DMS153 treated with DMSO at 0.1 percent for 48 hours (cell line): Measurements from ENCODE around the gene NIT1.

ENCODE experiments used
- DNase-seq: peaks from one replicate; lab custom pipeline; 2025; ENCODE audit not compliant: unreplicated experiment; lab: John Stamatoyannopoulos, UW

The NIT1 gene

DNA sequence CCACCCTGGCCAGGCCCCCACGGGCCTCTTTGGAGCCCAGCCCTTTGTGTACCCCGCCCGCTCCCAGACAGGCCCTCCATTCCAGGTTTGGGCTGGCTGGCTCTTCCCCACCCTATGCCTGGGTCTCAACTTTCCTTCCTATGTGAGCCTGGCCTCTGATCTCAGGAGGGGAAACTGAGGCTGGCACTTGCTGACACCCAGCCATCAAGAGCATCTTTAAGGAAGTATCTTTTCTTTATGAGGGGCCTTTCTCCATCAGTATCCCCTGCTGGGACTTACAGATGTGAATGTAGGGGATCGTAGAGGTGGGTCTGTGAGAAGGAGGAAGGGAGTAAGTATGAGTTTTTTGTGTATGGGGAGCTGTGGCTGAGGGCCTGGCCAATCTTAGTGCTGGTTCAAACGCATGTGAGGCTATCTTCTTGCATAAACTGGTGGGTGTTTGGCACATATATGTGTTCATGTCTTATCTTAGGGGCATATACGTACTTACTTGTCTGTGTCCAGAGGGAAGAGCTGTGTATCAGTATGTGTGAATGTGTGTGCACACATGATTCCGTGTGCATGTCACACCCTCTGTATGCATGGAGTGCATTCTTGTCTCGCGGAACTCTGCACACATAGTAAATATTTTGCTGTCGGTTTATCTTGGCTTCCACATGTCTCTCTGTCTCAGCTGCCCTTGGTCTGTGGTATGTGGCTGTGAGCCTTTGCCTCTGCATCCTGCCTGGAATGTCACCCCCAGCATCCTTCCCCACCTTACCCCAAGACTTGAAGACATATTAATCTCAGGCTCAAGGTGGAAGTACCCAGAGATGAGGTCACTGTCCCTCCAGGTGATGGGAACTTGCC is 33.9 kb upstream of the NIT1 start:
- no peak for DNase-seq

- DNase-seq = no peak
These were observed 33.3 kb upstream of the NIT1 start for GRCh38 chr1:161084597-161084988.

DNA sequence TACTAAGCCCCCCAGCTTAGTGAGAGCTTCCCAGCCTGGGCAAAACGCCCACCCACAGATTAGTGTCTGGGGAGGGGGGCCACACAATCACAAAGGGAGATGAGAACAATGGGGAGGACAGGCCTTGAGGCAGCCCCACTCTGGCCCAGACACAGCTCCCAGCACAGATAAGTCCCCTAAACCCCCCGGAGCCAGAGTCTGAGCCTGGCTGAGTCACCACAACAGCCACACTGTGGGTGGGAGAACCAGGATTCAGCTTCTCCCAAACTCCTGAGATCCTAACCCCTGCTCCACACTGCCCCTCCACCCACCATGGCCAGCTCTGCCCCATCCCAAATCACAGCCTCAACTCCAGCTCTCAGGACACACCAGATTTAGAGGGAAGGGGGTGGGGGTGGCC is 32.7 kb upstream of the NIT1 start:
- no peak for DNase-seq

GRCh38 chr1:161086457-161086856 is 31.4 kb upstream of the NIT1 start:
- DNase-seq = no peak

DNA sequence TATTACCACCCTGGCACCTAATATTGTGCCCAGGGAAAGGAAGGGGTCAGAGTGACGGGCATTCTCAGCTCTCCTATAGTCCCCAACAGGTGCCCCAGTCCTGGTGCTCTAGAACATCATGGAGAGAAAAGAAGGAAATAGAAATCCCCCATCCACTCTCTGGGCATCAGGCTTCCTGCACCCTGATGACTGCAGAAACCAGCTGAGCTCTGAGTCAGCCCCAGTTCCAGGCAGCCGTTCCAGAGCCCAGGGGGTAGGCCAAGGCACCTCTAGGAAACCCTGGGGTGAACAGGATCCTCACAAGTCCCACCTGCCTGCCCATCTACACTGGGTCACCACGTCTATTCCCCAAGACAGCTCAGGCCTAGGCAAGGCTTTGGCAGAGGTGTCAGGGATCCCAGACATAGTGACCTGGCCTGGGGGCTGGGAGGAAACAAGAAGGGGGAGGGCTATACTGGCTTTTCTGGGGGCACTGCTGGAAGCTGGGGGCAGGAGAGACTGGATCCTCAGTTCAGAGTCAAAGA is 29.3 kb upstream of the NIT1 start:
- no peak for DNase-seq

GRCh38 chr1:161089251-161089924 is 28.5 kb upstream of the NIT1 start, which contains the start of gene NECTIN4:
Gene NECTIN4, minus strand, starts transcription at chr1:161089558. Its CDS starts 262 bp downstream, at chr1:161089296.
- no peak for DNase-seq

GRCh38 chr1:161089938-161090337 is 28.0 kb upstream of the NIT1 start:
- DNase-seq = no peak

GRCh38 chr1:161090617-161091016 is 27.3 kb upstream of the NIT1 start:
- DNase-seq = no peak

- no peak for DNase-seq
These were observed 26.8 kb upstream of the NIT1 start for GRCh38 chr1:161091093-161091492.

GRCh38 chr1:161091796-161092507 is 26.0 kb upstream of the NIT1 start:
- DNase-seq = no peak

- no peak for DNase-seq
These were observed 25.3 kb upstream of the NIT1 start for GRCh38 chr1:161092621-161093028.

GRCh38 chr1:161094481-161094880 is 23.4 kb upstream of the NIT1 start:
- DNase-seq = no peak

DNA sequence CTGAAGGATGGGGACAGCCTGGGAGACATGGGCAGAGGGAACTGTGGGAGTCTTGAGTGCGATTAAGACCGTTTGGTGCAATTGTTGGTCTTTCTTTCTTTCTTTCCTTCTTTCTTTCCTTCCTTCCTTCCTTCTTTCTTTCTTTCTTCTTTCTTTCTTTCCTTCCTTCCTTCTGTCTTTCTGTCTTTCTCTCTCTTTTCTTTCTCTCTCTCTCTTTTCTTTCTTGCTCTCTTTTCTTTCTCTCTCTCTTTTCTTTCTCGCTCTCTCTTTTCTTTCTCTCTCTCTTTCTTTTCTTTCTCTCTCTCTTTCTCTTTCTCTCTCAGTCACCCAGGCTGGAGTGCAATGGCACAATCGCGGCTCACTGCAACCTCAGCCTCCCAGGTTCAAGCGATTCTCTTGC is 22.7 kb upstream of the NIT1 start:
- no peak for DNase-seq

DNA sequence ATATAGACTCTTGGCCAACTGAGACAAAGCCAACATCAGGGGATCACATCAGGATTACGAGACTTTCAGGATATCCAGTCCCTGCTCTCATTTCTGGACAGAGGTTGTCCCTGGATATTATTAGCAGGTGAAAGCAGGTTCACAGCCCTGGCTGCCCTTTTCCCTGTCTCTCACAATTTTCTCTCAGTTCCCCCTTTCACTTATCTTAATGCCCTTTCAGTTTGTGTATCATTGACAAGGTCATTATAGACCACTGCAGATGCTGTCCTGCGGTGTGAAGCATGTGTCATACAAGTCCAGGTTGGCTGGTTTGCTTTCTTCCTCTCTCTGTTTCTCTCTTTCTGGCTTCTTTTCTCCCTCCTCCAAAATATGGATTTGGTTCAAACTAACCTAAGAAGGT is 21.9 kb upstream of the NIT1 start:
- no peak for DNase-seq

GRCh38 chr1:161096530-161096929 is 21.4 kb upstream of the NIT1 start:
- DNase-seq = no peak

- peak; percentile 95 for DNase-seq
These were observed 19.5 kb upstream of the NIT1 start, which contains the start of gene KLHDC9 for GRCh38 chr1:161098210-161099068. Gene KLHDC9, plus strand, starts transcription at chr1:161098361. Its CDS starts 175 bp downstream, at chr1:161098536.

GRCh38 chr1:161099090-161099802 is 18.7 kb upstream of the NIT1 start:
- DNase-seq = no peak

GRCh38 chr1:161100556-161100955 is 17.3 kb upstream of the NIT1 start:
- no peak for DNase-seq

GRCh38 chr1:161106431-161106830 is 11.5 kb upstream of the NIT1 start:
- DNase-seq = no peak

DNA sequence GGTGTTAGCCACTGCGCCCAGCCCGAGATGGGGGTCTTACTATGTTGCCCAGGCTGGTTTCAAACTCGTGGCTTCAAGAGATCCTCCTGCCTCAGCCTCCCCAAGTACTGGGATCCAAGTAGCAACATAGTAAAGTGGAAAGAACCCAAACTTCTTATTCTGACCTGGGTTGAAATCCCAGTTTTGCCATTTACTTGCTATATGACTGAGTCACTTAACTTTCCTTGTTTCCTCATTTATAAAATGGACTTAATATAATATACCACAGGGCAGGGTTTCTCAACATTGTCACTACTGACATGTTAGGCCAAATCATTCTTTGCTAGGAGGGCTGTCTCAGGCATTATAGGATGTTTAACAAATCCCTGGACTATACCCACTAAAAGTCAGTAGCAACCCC is 6.8 kb upstream of the NIT1 start:
- DNase-seq = no peak
